ENCODE results near the gene BABAM1.

- no peak for TF ChIP-seq CTCF (conservative IDR thresholded peaks at IDR 0.05; ENCODE audit: low read length)
- TF ChIP-seq EZH2phosphoT487 (IDR thresholded peaks at IDR 0.05; ENCODE audit: borderline replicate concordance), result no peak
Measured at GRCh38 chr19:17327068-17327653, 59.9 kb downstream of the BABAM1 start.

Data from Loucy (cell line).